ENCODE results near the gene TMEM266. TPM values are rescaled to one million over a fixed set of nuclear protein-coding genes. Genes with fewer than 3 reads are reported as not detected.

TMEM266 gene
- total RNA-seq, 1 donor from 2014 or later, result not detected

- no peak overlapping the region for H3K4me3 Mint-ChIP-seq (ENCODE audit: low read depth)
- H3K9me3 Mint-ChIP-seq, result no peaks in the 10 kb centered on the region
- intact Hi-C loops (cut with micrococcal nuclease), result no loop called here
- no peak for DNase-seq (ENCODE audit: low spot score)
- peaks cover 10% of the 10 kb centered on the region for H3K4me1 Mint-ChIP-seq (ENCODE audit: low read depth)
- H3K27ac Mint-ChIP-seq, result no peak overlapping the region
- H3K27me3 Mint-ChIP-seq (ENCODE audit: low read depth), result no peaks in the 10 kb centered on the region
- H3K36me3 Mint-ChIP-seq (ENCODE audit: low read depth), result peaks cover 10% of the 10 kb centered on the region
Observed at GRCh38 chr15:76251717-76252116, 191.9 kb downstream of the TMEM266 start.

- no peak overlapping the region for H3K27ac Mint-ChIP-seq
- DNase-seq (ENCODE audit: low spot score), result no peak
- no peak overlapping the region for H3K4me3 Mint-ChIP-seq (ENCODE audit: low read depth)
- peaks cover 14% of the 10 kb centered on the region for H3K36me3 Mint-ChIP-seq (ENCODE audit: low read depth)
- H3K9me3 Mint-ChIP-seq, result no peaks in the 10 kb centered on the region
- no peaks in the 10 kb centered on the region for H3K27me3 Mint-ChIP-seq (ENCODE audit: low read depth)
- H3K4me1 Mint-ChIP-seq (ENCODE audit: low read depth), result peaks cover 10% of the 10 kb centered on the region
- intact Hi-C loops (cut with micrococcal nuclease), result no loop called here
Observed at GRCh38 chr15:76252249-76252648, 192.5 kb downstream of the TMEM266 start.

- H3K27me3 Mint-ChIP-seq (ENCODE audit: low read depth), result no peaks in the 10 kb centered on the region
- peaks cover 20% of the 10 kb centered on the region for H3K36me3 Mint-ChIP-seq (ENCODE audit: low read depth)
- no peak overlapping the region for H3K27ac Mint-ChIP-seq
- H3K4me1 Mint-ChIP-seq (ENCODE audit: low read depth), result peaks cover 10% of the 10 kb centered on the region
- no peaks in the 10 kb centered on the region for H3K9me3 Mint-ChIP-seq
- no peak for DNase-seq (ENCODE audit: low spot score)
- intact Hi-C loops (cut with micrococcal nuclease), result no loop called here
- no peak overlapping the region for H3K4me3 Mint-ChIP-seq (ENCODE audit: low read depth)
Observed at GRCh38 chr15:76253691-76254473, 194.1 kb downstream of the TMEM266 start.

Other genes starting within 250 kb of the TMEM266 start
- 18.9 and 21.1 TPM in 2 replicates for gene UBE2Q2, start 216.5 kb upstream of the TMEM266 start, total RNA-seq
- gene FBXO22, start 156.1 kb upstream of the TMEM266 start, total RNA-seq, result 47.0 and 48.0 TPM in 2 replicates
- gene NRG4, start 47.6 kb upstream of the TMEM266 start, total RNA-seq, result not detected in 2 replicates